GM18511 (cell line): ENCODE data around the gene EVX2.

Experiments used
- ATAC-seq: cut with Tn5 transposase; IDR thresholded peaks from one replicate; pipeline ENCODE4 v1.9.1; 2021; ENCODE audit warnings: mild to moderate bottlenecking, moderate library complexity; ENCODE audit not compliant: unreplicated experiment

EVX2 gene

DNA sequence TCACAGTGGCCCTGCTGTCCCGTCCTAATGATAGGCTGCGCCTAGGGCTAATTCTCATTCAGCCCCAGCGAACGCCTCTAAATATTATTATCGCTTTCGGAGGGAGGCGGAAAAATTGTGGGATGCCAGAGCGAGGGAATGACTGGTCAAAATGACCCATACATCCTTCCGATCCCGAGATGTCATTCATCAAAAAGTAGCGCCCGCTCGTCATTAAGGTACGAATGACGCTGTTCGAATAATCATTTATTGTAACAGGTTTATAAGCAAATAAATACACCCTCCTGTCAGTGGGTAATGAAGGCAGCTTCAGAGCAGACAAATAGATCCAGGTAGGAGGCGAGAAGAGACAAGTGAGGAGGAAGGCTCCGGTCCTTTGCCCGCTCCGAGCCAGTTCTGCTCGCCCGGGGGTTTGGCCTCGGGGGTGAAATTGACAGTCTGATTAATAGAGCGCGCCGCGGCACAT is at the start of gene EVX2:
EVX2 (minus strand) TSS at position 167 of the 466 bp plus-strand sequence. CDS start 186 bp downstream, outside the sequence.
- no peak for ATAC-seq

- no peak for ATAC-seq
Observed at GRCh38 chr2:176133389-176133788, 49.6 kb upstream of the EVX2 start.

DNA sequence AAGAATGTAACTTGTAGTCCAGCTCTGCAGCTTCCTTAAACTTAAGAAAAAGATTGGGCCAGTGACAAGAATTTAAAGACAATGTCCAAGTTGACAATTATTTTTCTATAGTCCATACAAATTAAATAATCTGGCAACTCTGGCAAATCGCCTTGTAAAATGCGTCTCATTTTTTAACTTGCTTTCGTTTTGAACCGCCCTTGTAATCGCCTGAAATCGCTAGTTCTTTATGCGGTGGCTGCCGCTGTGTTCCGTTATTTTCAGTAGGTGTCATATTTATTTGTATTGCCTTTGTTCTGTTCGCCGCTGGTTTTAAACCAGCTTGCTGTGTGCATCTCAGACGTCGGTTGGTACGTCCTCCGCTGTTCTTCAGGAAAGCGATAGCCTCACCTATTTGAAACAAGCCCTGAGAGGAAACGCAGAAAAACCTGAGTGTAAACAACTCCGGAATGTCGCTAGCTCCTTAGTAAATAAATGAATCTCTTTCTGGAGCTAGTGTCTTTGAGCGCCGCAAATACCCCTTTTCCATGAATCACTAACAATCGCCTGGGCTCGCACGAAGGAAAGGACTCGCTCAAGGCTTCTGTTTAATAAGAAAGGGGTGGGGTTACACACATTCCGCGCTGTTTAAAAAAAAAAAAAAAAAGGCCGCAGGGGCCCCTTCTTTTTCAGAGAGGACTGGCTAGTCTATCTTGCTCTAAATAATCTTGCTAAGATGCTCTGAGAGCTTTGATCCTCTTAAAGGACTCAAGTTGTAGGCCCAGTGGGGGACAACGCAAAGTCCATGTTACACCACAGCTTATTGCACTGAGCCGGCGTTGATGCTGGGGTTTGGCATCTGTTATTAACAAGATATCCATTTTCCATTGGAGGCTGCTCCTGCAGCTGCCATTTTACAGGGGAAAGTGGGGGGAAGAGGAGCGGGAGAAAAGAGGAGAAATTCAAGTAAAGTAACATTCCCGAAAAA is 48.7 kb upstream of the EVX2 start:
- no peak for ATAC-seq

- no peak for ATAC-seq
Observed at GRCh38 chr2:176131848-176132158, 48.0 kb upstream of the EVX2 start.

GRCh38 chr2:176130957-176131847 is 47.4 kb upstream of the EVX2 start:
- ATAC-seq: no peak

DNA sequence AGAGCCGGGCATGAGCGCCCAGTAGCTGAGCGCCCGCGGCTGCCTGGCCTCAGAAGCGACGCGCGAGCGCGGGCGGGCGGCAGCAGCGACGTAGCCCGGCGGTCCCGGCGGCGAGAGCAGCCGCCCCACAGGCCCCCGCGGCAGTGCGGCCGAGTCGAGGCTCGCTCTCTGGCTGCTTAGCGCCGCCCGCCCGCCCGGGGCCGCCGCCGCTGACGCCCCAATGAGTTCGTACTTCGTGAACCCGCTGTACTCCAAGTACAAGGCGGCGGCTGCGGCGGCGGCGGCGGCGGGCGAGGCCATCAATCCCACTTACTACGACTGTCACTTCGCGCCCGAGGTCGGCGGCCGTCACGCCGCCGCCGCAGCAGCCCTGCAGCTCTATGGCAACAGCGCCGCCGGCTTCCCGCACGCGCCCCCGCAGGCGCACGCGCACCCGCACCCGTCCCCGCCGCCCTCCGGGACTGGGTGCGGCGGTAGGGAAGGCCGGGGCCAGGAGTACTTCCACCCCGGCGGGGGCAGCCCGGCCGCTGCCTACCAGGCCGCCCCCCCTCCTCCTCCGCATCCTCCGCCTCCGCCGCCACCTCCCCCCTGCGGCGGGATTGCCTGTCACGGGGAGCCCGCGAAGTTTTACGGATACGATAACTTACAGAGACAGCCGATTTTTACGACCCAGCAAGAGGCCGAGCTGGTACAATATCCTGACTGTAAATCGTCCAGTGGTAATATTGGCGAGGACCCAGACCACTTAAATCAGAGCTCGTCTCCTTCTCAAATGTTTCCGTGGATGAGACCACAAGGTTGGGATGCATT is 46.6 kb upstream of the EVX2 start:
- no peak for ATAC-seq

GRCh38 chr2:176129813-176130146 is 46.0 kb upstream of the EVX2 start:
- ATAC-seq: no peak

DNA sequence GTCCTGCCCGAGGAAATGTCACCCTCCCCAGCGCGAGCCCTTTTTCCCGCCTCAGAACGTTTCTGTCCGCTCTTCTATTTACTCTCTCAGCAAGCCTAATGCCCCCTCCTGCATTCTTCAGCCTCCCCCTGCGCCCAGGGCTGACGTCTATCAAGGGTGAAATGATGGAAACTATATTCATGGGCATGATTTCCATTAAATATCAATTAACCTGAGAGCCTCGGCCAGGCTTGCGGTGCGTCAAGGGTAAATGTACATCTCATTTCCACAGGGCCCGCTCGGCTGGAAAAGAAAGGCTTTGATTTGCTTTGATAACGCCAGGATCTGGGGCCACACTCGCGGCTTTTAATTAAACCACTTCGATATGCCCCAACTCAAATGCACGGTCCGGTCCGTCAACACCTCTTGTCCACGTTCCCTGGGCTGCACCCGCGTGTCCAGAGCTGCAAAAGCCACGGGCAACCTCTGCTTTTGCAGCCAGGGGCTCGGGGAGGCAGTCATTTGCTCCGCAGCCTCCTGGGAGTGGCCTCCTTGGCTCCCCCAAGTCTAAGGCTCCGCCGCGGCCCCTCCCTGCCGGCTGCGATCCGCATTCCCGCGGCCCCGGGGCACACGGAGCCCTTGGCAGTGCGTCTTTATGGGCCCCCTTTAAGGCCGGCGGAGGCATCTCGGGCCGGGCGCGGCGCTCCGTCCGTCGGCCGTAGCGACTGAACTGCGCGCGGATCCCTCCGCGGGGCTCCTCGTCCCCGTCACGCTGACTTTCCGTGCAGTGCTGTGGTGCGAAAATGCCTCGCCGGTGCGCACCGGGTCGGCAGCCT is 45.4 kb upstream of the EVX2 start, which contains the start of gene HOXD8:
HOXD8 (plus strand) TSS at position 724 of the 815 bp plus-strand sequence. CDS start 662 bp downstream, outside the sequence.
- ATAC-seq: no peak

DNA sequence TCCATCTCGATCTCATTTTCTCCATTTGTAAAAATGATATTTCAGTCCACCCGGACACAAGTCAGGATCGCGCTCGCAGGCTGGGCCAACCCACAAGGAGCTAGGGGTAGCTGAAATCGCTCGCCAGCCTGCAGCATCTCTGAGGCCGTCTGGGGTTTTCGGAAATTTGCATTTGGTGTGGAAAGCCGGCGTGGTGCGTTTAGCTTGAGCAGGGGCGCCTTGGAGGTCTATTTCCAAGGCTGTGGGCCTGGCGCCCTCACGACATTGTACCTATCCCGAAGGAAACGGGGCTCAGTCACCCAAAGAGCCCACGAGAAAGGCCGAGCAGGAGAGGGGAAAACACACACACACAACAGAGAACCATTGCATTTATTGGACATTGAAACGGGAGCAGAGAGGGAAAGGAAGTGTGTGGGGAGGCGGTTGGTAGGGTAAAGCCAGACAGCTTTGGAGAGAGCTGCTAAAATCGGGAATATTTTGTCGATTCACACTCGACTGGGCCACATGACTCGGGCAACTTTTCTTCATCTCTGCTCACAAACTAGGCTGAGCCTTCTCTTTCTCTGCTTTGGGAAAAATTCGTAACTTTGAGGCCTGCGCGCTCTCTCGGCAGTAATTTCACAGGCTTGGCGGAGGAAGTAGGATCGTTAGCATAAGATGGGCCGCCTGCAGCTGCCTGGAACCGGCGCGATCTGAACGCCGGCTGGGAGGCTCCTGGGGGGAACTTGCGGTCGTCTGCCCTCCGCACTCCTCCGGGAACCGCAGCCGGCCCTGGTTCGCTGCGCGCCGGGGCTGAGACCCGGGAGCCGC is 44.6 kb upstream of the EVX2 start:
- no peak for ATAC-seq

DNA sequence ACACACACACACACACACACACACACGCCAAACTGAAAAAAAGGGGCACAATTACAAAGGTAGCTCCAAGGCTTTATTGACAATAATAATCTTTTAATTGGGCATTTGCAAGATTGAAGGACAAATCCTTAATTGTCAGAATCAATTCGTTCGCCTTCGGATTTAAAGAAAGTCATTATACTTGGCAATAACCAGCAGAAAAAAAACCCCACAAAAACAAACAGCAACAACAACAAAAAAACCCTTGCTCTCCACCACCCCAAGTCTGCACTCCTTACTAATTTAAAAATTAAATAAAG is 44.0 kb upstream of the EVX2 start:
- no peak for ATAC-seq

GRCh38 chr2:176126929-176127773 is 43.4 kb upstream of the EVX2 start:
- no peak for ATAC-seq

DNA sequence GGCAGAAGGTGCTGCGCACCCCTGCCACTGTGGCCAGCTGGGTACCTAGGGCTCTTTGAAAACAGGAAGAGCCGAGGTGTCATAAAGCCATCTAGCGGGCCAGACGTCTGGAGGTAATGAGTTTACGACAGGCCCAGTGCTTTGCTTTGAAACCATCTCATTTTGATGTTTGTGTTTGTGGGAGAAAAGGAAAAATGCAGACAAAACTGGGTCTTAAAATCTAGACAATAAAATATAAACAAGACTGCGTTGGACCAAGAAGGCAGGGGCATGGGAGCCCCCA is 42.0 kb upstream of the EVX2 start:
- ATAC-seq: no peak

DNA sequence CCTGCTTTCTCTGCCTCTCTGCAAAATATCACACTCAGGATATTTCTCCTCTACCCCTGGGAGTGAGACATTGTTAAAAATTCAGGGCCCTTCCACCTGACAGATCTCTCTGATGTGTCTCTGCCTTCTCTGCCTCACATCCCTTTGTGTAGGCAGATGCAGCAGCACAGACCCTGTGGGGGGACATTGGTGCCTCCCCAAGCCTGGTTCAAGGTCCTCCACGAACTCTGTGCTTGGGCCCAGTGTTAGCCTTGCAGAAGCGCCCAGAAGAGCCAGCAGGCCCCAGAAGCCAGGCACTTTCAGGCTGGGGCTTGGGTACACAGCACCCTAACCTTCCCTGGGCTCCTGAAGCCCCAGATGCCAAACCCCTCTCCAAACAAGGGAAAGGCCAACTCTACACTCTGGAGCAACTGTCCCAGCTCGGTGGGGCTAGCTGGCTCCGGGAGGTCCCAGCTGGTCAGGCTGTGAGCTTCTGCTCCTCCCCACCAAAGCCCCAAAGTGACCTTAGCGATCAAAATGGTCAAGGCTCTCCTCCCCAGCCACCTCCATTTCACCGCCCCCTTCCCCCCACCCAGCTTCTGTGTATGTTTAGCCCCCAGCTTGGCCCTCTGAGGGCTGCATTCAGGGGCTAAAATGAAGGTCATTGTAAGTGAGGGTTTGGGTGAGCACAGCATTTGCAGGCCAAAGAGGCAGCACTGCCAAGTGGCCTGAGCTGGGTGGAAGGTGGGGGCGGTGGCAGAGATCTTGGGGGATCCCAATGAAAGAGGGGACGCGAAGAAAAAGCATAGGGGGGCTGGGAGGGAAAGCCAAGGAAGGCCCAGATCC is 41.4 kb upstream of the EVX2 start:
- ATAC-seq: no peak

DNA sequence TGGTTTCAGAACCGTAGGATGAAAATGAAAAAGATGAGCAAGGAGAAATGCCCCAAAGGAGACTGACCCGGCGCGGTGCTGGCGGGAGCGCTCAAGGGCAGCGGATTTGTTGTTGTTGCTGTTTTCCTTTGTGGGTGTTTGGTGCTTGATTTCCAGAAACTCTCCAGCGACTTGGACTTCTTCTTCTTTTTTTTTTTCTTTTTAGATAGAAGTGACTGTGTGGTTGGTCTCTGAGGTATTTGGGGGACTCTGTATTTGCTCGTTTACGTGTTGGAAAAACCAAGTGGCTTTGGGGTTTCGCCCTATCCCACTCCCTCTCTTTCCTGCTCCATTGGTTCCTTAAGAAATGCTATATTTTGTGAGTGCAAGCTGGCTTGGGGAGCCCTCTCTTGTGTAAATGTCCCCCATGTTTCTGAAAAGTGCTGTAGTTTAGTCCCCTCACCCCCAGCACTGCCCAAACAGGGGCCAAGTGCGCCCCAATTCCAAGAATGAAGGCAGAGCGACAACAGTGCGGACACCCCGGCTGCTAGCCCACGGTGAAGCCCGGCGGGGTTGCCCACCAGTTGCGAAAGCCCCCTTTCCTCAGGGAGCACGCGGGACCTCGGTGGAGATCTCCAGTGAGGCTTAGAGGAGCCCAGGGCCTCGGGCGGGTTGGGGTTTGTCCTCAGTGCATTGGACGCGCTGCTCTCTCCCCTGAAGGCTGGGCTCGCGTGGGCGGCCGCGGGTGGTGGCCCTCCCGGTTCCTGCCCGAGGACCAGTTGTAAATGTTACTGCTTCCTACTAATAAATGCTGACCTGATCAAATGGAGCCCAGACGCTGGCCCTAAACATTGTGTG is 40.6 kb upstream of the EVX2 start:
- no peak for ATAC-seq

DNA sequence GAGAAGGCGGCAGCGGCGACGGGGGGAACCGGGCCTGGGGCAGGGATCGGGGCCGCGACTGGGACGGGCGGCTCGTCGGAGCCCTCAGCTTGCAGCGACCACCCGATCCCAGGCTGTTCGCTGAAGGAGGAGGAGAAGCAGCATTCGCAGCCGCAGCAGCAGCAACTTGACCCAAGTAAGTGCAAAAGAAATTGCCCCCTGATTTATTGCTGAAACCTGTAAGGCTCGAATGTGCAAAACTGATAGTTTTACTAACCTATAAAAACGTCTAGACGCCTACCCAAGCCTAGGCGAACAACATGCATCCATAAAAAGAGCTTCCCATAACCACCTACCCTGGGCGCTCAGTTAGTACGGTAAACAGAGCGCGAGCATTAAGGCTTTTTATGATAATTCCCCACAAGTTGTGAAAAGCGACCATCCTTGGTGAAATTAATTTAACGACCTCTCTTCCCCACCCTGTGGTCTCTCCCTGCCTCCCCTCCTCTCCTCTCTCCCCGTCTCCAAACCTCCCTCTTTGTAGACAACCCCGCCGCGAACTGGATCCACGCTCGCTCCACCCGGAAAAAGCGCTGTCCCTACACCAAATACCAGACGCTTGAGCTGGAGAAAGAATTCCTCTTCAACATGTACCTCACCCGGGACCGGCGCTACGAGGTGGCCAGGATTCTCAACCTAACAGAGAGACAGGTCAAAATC is 39.8 kb upstream of the EVX2 start:
- no peak for ATAC-seq

GRCh38 chr2:176122683-176123410 is 39.1 kb upstream of the EVX2 start, which contains the start of gene HOXD9:
TSS of gene HOXD9 (plus strand) at chr2:176122719. CDS start at chr2:176122769, 50 bp downstream.
- ATAC-seq: no peak
